Activated CD4-positive, alpha-beta memory T cell treated with anti-CD3 and anti-CD28 coated beads for 36 hours (primary cell): ENCODE results near the gene CBFA2T2. TPM values are rescaled to one million over a fixed set of nuclear protein-coding genes. Genes with fewer than 3 reads are reported as not detected.
"Not testable (repeated sequence)": the region's sequence is repeated elsewhere in the genome, so short reads cannot be mapped to it uniquely, and the experiment has no call there.

Source experiments
- CTCF ChIA-PET: fragments of 350-600 bp; sonication (Branson Sonifier 250); formaldehyde crosslinking; loops from one replicate; lab custom pipeline; 2021; ENCODE audit warnings: antibody characterized with exemption, inconsistent platforms; lab: Charles Lee
- POLR2A ChIA-PET: fragments of 350-600 bp; sonication (Branson Sonifier 250); formaldehyde crosslinking; loops from one replicate; lab custom pipeline; 2021; ENCODE audit warnings: antibody characterized with exemption; lab: Charles Lee
- DNase-seq: peaks from one replicate; pipeline ENCODE4 v3.0.0-alpha.2; 2020
- H3K27ac Mint-ChIP-seq: one replicate; pipeline ENCODE4 v1.8.0; 2021; ENCODE audit warnings: mixed read lengths
- H3K27me3 Mint-ChIP-seq: one replicate; pipeline ENCODE4 v1.8.0; 2021; ENCODE audit warnings: mixed read lengths
- H3K36me3 Mint-ChIP-seq: one replicate; pipeline ENCODE4 v1.8.0; 2021; ENCODE audit warnings: mixed read lengths
- H3K4me1 Mint-ChIP-seq: one replicate; pipeline ENCODE4 v1.8.0; 2021; ENCODE audit warnings: low read depth, mixed read lengths
- H3K4me3 Mint-ChIP-seq: one replicate; pipeline ENCODE4 v1.8.0; 2021; ENCODE audit warnings: mild to moderate bottlenecking, mixed read lengths
- H3K9me3 Mint-ChIP-seq: one replicate; pipeline ENCODE4 v1.8.0; 2021; ENCODE audit warnings: mixed read lengths
- intact Hi-C: fragments of 100-400 bp; cut with micrococcal nuclease; formaldehyde crosslinking; loops from one replicate; pipeline ENCODE4 v1.15.1; 2023
- total RNA-seq, 2 experiments: library from RNA; stranded (reverse); gene quantifications; one replicate each; pipeline ENCODE4 v1.2.3, GENCODE V29; 2021

The CBFA2T2 gene
- total RNA-seq, 2 experiments from 2014 or later, result 10.9 to 12.9 TPM

DNA sequence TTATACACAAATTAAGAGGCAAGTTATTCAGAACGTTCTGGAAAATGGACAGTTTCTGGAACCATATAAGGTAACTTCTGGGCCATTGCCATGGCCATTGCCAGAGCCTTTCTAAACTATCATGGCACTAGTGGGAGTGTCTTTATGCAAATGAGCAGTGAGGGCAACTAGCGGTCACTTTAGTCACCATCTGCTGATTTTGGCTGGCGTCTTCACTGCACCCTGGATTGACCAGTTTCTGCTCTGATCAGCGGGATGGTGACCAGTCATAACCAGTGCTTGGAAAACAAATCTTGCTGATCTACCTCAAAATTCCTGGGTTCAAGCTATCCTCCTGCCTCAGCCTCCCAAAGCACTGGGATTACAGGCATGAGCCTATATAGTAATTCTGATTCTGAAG is 39.0 kb upstream of the CBFA2T2 start:
- no peak overlapping the region for H3K4me3 Mint-ChIP-seq
- no peak overlapping the region for H3K27ac Mint-ChIP-seq
- H3K9me3 Mint-ChIP-seq, result no peaks in the 10 kb centered on the region
- H3K36me3 Mint-ChIP-seq, result no peaks in the 10 kb centered on the region
- no peaks in the 10 kb centered on the region for H3K4me1 Mint-ChIP-seq
- POLR2A ChIA-PET, result interaction anchor here (0.6 kb wide), 1 partner anchor 68 kb away, joined by 3 read pairs; no protein-coding TSS in a partner anchor
- no peaks in the 10 kb centered on the region for H3K27me3 Mint-ChIP-seq
- no peak for DNase-seq
- CTCF ChIA-PET, result no interaction called here
- intact Hi-C loops, result no loop called here

- H3K27ac Mint-ChIP-seq, H3K27me3 Mint-ChIP-seq, H3K4me3 Mint-ChIP-seq, H3K4me1 Mint-ChIP-seq, H3K36me3 Mint-ChIP-seq, H3K9me3 Mint-ChIP-seq, POLR2A ChIA-PET: not testable (repeated sequence)
- CTCF ChIA-PET, result interaction anchor here (0.6 to 2.9 kb wide), 19 partner anchors 10 to 395 kb away, joined by 3 to 55 read pairs (median 4); partner anchors contain the start of genes ACTL10, PXMP4 and SNTA1
- peak; percentile 88 for DNase-seq
- intact Hi-C loops, result loop anchor here (1.0 kb wide), 3 partner anchors 196 to 274 kb away; partner anchors contain the start of gene ZNF341
Measured at GRCh38 chr20:33456916-33457642, 32.8 kb upstream of the CBFA2T2 start.

DNA sequence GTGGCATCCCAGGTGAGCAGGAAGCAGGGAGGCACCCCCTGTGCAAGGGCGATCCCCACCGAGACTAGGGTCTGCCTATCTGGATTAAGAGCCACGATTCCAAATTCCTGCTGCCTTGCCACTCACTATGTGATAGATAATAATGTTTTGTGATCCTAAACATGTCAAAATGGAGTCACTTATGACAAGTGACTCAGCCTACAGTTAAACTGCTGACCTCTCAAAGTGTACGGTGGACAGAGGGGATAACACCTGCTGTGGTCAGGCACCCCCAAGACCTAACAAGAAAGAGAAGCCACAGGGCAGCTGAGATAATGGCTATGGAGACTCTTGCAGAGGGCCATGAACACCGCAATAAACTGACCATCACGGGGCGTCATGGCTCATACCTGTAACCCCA is 30.3 kb upstream of the CBFA2T2 start:
- ChIA-PET POLR2A (interaction anchor here (0.6 to 1.3 kb wide), 2 partner anchors 203 to 208 kb away, joined by 3 to 4 read pairs; partner anchors contain the start of gene C20orf144), CTCF (no interaction called here)
- DNase-seq, result no peak
- intact Hi-C loops, result no loop called here
- Mint-ChIP-seq H3K4me3 (no peak overlapping the region), H3K9me3 (no peaks in the 10 kb centered on the region), H3K27me3 (no peaks in the 10 kb centered on the region), H3K27ac (no peak overlapping the region), H3K4me1 (no peaks in the 10 kb centered on the region), H3K36me3 (no peaks in the 10 kb centered on the region)

DNA sequence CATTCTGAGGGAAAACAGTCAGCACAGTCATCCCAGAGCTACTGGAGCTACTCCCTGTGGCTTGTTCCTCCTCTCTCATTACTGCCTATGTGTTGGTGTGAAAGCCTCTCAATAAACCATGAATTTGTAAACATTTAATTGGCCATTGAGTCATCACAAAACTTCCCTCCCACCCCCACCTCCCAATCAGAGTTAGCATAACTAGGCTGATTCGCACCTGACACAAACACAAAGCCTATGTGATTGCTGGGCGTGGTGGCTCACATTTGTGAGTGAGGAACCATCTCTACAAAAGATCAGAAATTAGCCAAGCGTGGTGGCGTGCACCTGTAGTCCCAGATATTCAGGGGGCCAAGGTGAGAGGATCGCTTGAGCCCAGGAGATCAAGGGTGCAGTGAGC is 29.2 kb upstream of the CBFA2T2 start:
- CTCF ChIA-PET, result interaction anchor here (0.9 to 1.2 kb wide), 2 partner anchors 191 to 208 kb away, joined by 3 read pairs; no protein-coding TSS in a partner anchor
- no peak overlapping the region for H3K4me3 Mint-ChIP-seq
- intact Hi-C loops, result no loop called here
- H3K27ac Mint-ChIP-seq, result no peak overlapping the region
- DNase-seq, result peak; percentile 21
- no peaks in the 10 kb centered on the region for H3K4me1 Mint-ChIP-seq
- H3K9me3 Mint-ChIP-seq, result no peaks in the 10 kb centered on the region
- POLR2A ChIA-PET, result interaction anchor here (1.3 kb wide), 1 partner anchor 202 kb away, joined by 4 read pairs; the partner anchor contains the start of gene C20orf144
- H3K27me3 Mint-ChIP-seq, result no peaks in the 10 kb centered on the region
- no peaks in the 10 kb centered on the region for H3K36me3 Mint-ChIP-seq

DNA sequence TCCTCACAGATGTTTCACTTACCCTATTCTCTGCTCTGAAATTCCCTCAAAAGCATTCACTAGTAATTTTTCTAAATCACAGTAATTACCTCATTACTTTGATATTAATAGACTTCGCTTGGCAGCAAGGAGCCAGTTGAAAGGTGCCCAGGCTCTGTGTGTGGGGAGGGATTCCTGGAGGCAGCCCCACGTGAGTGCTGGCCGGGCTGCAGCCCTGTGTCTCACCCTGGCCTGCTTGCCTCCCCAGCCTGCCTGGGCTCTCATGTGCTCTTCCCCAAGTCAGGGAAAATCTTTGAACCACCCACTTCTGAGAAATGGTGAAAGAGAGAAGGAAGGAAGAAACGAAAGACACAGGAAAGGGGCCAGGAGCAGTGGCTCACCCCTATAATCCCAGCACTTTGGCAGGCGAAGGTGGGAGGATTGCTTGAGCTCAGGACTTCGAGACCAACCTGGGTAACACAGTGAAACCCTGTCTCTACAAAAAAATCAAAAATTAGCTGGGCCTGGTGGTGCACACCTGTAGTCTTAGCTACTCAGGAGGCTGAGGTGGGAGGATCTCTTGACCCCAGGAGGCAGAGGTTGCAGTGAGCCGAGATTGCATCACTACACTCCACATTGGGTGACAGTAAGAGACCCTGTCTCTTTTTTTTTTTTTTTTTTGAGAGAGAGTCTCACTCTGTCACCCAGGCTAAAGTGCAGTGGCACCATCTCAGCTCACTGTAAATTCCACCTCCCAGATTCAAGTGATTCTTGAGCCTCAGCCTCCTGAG is 26.4 kb upstream of the CBFA2T2 start:
- DNase-seq, result no peak
- Mint-ChIP-seq H3K4me3 (no peak overlapping the region), H3K4me1 (no peaks in the 10 kb centered on the region), H3K27ac (no peak overlapping the region), H3K36me3 (no peaks in the 10 kb centered on the region), H3K27me3 (no peaks in the 10 kb centered on the region), H3K9me3 (no peaks in the 10 kb centered on the region)
- intact Hi-C loops, result no loop called here
- POLR2A ChIA-PET, result no interaction called here
- CTCF ChIA-PET, result no interaction called here

- H3K27ac Mint-ChIP-seq, POLR2A ChIA-PET, H3K36me3 Mint-ChIP-seq, intact Hi-C loops, H3K4me1 Mint-ChIP-seq, H3K9me3 Mint-ChIP-seq, H3K4me3 Mint-ChIP-seq, DNase-seq, H3K27me3 Mint-ChIP-seq: not testable (repeated sequence)
- CTCF ChIA-PET, result interaction anchor here (0.7 kb wide), 1 partner anchor 203 kb away, joined by 3 read pairs; no protein-coding TSS in a partner anchor
Measured at GRCh38 chr20:33464759-33465158, 25.1 kb upstream of the CBFA2T2 start.

GRCh38 chr20:33465481-33466302 is 24.2 kb upstream of the CBFA2T2 start:
- ChIA-PET CTCF (interaction anchor here (0.7 kb wide), 3 partner anchors 115 to 449 kb away, joined by 3 read pairs; no protein-coding TSS in a partner anchor), POLR2A (interaction anchor here (0.7 kb wide), 1 partner anchor 203 kb away, joined by 4 read pairs; no protein-coding TSS in a partner anchor)
- H3K9me3 Mint-ChIP-seq, result no peaks in the 10 kb centered on the region
- intact Hi-C loops, result no loop called here
- DNase-seq, result no peak
- no peaks in the 10 kb centered on the region for H3K4me1 Mint-ChIP-seq
- H3K27me3 Mint-ChIP-seq, result no peaks in the 10 kb centered on the region
- H3K27ac Mint-ChIP-seq, result no peak overlapping the region
- no peak overlapping the region for H3K4me3 Mint-ChIP-seq
- no peaks in the 10 kb centered on the region for H3K36me3 Mint-ChIP-seq

- Mint-ChIP-seq H3K4me1 (no peaks in the 10 kb centered on the region), H3K27me3 (no peaks in the 10 kb centered on the region), H3K4me3 (no peak overlapping the region), H3K9me3 (no peaks in the 10 kb centered on the region), H3K36me3 (no peaks in the 10 kb centered on the region), H3K27ac (no peak overlapping the region)
- intact Hi-C loops, result no loop called here
- CTCF ChIA-PET, result interaction anchor here (0.7 to 1.9 kb wide), 3 partner anchors 9 to 449 kb away, joined by 3 to 7 read pairs (median 3); no protein-coding TSS in a partner anchor
- POLR2A ChIA-PET, result interaction anchor here (0.7 kb wide), 1 partner anchor 202 kb away, joined by 4 read pairs; no protein-coding TSS in a partner anchor
- DNase-seq, result no peak
Measured at GRCh38 chr20:33466303-33466646, 23.6 kb upstream of the CBFA2T2 start.

GRCh38 chr20:33470457-33470856 is 19.4 kb upstream of the CBFA2T2 start:
- CTCF ChIA-PET, result no interaction called here
- Mint-ChIP-seq H3K36me3 (no peaks in the 10 kb centered on the region), H3K27me3 (no peaks in the 10 kb centered on the region), H3K27ac (no peak overlapping the region), H3K4me1 (no peaks in the 10 kb centered on the region), H3K9me3 (no peaks in the 10 kb centered on the region), H3K4me3 (no peak overlapping the region)
- DNase-seq, result no peak
- POLR2A ChIA-PET, result no interaction called here
- intact Hi-C loops, result no loop called here

- no peak for DNase-seq
- Mint-ChIP-seq H3K27ac (no peak overlapping the region), H3K4me1 (no peaks in the 10 kb centered on the region), H3K27me3 (no peaks in the 10 kb centered on the region), H3K9me3 (no peaks in the 10 kb centered on the region), H3K36me3 (no peaks in the 10 kb centered on the region), H3K4me3 (no peak overlapping the region)
- CTCF ChIA-PET, result no interaction called here
- intact Hi-C loops, result no loop called here
- POLR2A ChIA-PET, result no interaction called here
Measured at GRCh38 chr20:33470866-33471265, 19.0 kb upstream of the CBFA2T2 start.

DNA sequence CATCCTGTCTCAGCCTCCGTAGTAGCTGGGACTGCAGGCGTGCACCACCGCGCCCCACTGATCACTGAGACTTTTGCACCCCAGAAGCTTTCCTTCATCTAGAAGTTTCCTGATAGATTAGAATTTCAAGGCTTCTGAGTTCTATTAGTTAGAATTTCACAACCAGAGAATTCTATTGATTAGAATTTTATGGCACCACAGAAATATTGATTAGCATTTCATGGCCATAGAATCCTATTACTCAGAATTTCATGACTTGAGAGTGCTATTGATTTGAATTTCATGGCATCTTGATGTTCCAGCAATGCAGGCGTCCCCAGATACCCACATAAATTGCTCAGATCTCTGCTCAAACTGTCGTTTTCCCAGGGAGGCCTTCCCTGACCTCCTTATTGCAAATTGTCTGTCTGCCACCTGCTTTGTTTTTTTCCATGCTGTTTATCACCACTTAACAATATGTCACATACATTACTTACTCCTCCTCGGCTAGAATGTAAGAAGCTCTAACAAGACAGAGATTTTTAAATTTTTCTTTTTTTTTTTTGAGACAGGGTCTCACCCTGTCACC is 16.9 kb upstream of the CBFA2T2 start:
- DNase-seq, result no peak
- intact Hi-C loops, result no loop called here
- Mint-ChIP-seq H3K27me3 (no peaks in the 10 kb centered on the region), H3K9me3 (no peaks in the 10 kb centered on the region), H3K4me1 (no peaks in the 10 kb centered on the region), H3K36me3 (no peaks in the 10 kb centered on the region), H3K27ac (no peak overlapping the region), H3K4me3 (no peak overlapping the region)
- POLR2A ChIA-PET, result no interaction called here
- CTCF ChIA-PET, result no interaction called here
